Measurements from ENCODE around the gene MDH2.
"Not testable (repeated sequence)": the region's sequence is repeated elsewhere in the genome, so short reads cannot be mapped to it uniquely, and the experiment has no call there.

The MDH2 gene

DNA sequence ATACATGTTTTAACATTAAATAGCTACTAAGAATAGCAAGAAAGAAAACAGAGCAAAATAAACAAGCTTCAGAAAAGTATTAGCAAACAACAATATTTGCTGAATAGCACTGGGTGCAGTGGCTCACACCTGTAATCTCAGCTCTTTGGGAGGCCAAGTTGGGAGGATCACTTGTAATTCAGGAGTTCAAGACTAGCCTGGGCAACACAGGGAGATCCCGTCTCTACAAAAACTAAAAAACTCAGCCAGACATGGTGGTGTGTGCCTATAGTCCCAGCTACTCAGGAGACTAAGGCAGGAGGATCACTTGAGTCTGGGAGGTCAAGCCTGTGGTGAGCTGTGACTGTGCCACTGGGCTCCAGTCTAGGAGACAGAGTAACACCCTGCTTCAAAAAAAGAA is 66.8 kb downstream of the MDH2 start:
- not testable (repeated sequence) for DNase-seq

All from NCI-H187 treated with DMSO at 0.1 percent for 48 hours (cell line).